ENCODE results near the gene CCDC141. TPM values are rescaled to one million over a fixed set of nuclear protein-coding genes. Genes with fewer than 3 reads are reported as not detected.

Gene CCDC141
- polyA plus RNA-seq, 1 donor from 2014 or later: 0.27 TPM

GRCh38 chr2:179031731-179032408 lies 18.1 kb downstream of the CCDC141 start:
- no peak overlapping the region for H3K9ac ChIP-seq (ENCODE audit: low read length)
- H3K27me3 ChIP-seq (ENCODE audit: insufficient read depth, low read depth, low read length): no peaks in the 10 kb centered on the region
- TF ChIP-seq EZH2 (IDR thresholded peaks at IDR 0.05; ENCODE audit: borderline replicate concordance, insufficient read depth, low read length, poor library complexity, severe bottlenecking) (no peak), MXI1 (conservative IDR thresholded peaks at IDR 0.05; ENCODE audit: poor library complexity, severe bottlenecking) (no peak), EP300 (conservative IDR thresholded peaks at IDR 0.05; ENCODE audit: poor library complexity, severe bottlenecking) (no peak), SMC3 (conservative IDR thresholded peaks at IDR 0.05; ENCODE audit: poor library complexity) (no peak), CTCF (IDR thresholded peaks at IDR 0.05; ENCODE audit: poor library complexity, severe bottlenecking) (no peak), RAD21 (conservative IDR thresholded peaks at IDR 0.05) (no peak), POLR2AphosphoS5 (IDR thresholded peaks at IDR 0.05) (no peak), REST (IDR thresholded peaks at IDR 0.05; ENCODE audit: borderline replicate concordance) (no peak), TAF1 (IDR thresholded peaks at IDR 0.05; ENCODE audit: low read depth) (no peak)
- no peak overlapping the region for H3K4me2 ChIP-seq (ENCODE audit: low read length)
- no peaks in the 10 kb centered on the region for H4K20me1 ChIP-seq (ENCODE audit: insufficient read depth)
- H3K4me3 ChIP-seq (ENCODE audit: low read length): no peak overlapping the region
- no peaks in the 10 kb centered on the region for H3K9me3 ChIP-seq (ENCODE audit: low read length)
- H3K27ac ChIP-seq (ENCODE audit: low read length): no peak overlapping the region
- H2AFZ ChIP-seq (ENCODE audit: low read depth, low read length): no peak overlapping the region
- H3F3A ChIP-seq (ENCODE audit: insufficient read depth, low read length, poor library complexity, severe bottlenecking): no peaks in the 10 kb centered on the region
- no peaks in the 10 kb centered on the region for H3K79me2 ChIP-seq (replicated peaks; ENCODE audit: insufficient read depth, low read length)
- H3K9me2 ChIP-seq (ENCODE audit: insufficient read depth, low read length): no peaks in the 10 kb centered on the region
- no peaks in the 10 kb centered on the region for H3K36me3 ChIP-seq (ENCODE audit: insufficient read depth, low read length)

GRCh38 chr2:179024445-179024844 lies 25.5 kb downstream of the CCDC141 start:
- TF ChIP-seq CTCF (IDR thresholded peaks at IDR 0.05; ENCODE audit: poor library complexity, severe bottlenecking) (no peak), SMC3 (conservative IDR thresholded peaks at IDR 0.05; ENCODE audit: poor library complexity) (no peak), REST (IDR thresholded peaks at IDR 0.05; ENCODE audit: borderline replicate concordance) (no peak), POLR2AphosphoS5 (IDR thresholded peaks at IDR 0.05) (no peak), EP300 (conservative IDR thresholded peaks at IDR 0.05; ENCODE audit: poor library complexity, severe bottlenecking) (no peak), EZH2 (IDR thresholded peaks at IDR 0.05; ENCODE audit: borderline replicate concordance, insufficient read depth, low read length, poor library complexity, severe bottlenecking) (no peak)
- Histone ChIP-seq H3K9me3 (ENCODE audit: low read length) (no peaks in the 10 kb centered on the region), H3F3A (ENCODE audit: insufficient read depth, low read length, poor library complexity, severe bottlenecking) (no peaks in the 10 kb centered on the region), H3K9ac (ENCODE audit: low read length) (no peak overlapping the region), H3K27ac (ENCODE audit: low read length) (no peak overlapping the region), H3K4me2 (ENCODE audit: low read length) (no peak overlapping the region), H4K20me1 (ENCODE audit: insufficient read depth) (no peaks in the 10 kb centered on the region), H3K27me3 (ENCODE audit: insufficient read depth, low read depth, low read length) (no peaks in the 10 kb centered on the region), H3K79me2 (replicated peaks; ENCODE audit: insufficient read depth, low read length) (no peaks in the 10 kb centered on the region), H3K36me3 (ENCODE audit: insufficient read depth, low read length) (no peaks in the 10 kb centered on the region), H3K9me2 (ENCODE audit: insufficient read depth, low read length) (no peaks in the 10 kb centered on the region), H2AFZ (ENCODE audit: low read depth, low read length) (no peak overlapping the region), H3K4me3 (ENCODE audit: low read length) (no peak overlapping the region)

Measured in neural cell (in vitro differentiated cells).